Coronary artery (tissue), 2 donors: ENCODE results near the gene RPH3AL.
"Not testable (repeated sequence)": the region's sequence is repeated elsewhere in the genome, so short reads cannot be mapped to it uniquely, and the experiment has no call there.

Source experiments
- DNase-seq: peaks from one replicate; pipeline ENCODE4 v3.0.0-alpha.2; 2017; ENCODE audit warnings: low spot score
- H3K27ac ChIP-seq, 2 donors: fragments of 200-600 bp; sonication (generic); one replicate each; pipeline ENCODE4 v1.5.1; 2016 to 2019
- H3K4me3 ChIP-seq: fragments of 200-600 bp; sonication (generic); 2 replicates; pipeline ENCODE4 v1.5.1; 2016; ENCODE audit warnings: mild to moderate bottlenecking, moderate library complexity
- TF ChIP-seq, protein P1 (sequence below): fragments of 200-600 bp; sonication (generic); IDR thresholded peaks from one replicate; pipeline ENCODE4 v1.5.1; 2019; ENCODE audit warnings: antibody characterized with exemption

RPH3AL gene

GRCh38 chr17:227946-228615, 124.5 kb downstream of the RPH3AL start:
- Histone ChIP-seq H3K4me3 (no peak overlapping the region), H3K27ac (no peak overlapping the region)
- TF ChIP-seq, protein P1, sequence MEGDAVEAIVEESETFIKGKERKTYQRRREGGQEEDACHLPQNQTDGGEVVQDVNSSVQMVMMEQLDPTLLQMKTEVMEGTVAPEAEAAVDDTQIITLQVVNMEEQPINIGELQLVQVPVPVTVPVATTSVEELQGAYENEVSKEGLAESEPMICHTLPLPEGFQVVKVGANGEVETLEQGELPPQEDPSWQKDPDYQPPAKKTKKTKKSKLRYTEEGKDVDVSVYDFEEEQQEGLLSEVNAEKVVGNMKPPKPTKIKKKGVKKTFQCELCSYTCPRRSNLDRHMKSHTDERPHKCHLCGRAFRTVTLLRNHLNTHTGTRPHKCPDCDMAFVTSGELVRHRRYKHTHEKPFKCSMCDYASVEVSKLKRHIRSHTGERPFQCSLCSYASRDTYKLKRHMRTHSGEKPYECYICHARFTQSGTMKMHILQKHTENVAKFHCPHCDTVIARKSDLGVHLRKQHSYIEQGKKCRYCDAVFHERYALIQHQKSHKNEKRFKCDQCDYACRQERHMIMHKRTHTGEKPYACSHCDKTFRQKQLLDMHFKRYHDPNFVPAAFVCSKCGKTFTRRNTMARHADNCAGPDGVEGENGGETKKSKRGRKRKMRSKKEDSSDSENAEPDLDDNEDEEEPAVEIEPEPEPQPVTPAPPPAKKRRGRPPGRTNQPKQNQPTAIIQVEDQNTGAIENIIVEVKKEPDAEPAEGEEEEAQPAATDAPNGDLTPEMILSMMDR = no peak
- no peak for DNase-seq

GRCh38 chr17:227078-227945, 125.3 kb downstream of the RPH3AL start:
- no peak overlapping the region for H3K27ac ChIP-seq
- TF ChIP-seq, protein P1 = no peak
- no peak for DNase-seq
- H3K4me3 ChIP-seq = no peak overlapping the region

DNA sequence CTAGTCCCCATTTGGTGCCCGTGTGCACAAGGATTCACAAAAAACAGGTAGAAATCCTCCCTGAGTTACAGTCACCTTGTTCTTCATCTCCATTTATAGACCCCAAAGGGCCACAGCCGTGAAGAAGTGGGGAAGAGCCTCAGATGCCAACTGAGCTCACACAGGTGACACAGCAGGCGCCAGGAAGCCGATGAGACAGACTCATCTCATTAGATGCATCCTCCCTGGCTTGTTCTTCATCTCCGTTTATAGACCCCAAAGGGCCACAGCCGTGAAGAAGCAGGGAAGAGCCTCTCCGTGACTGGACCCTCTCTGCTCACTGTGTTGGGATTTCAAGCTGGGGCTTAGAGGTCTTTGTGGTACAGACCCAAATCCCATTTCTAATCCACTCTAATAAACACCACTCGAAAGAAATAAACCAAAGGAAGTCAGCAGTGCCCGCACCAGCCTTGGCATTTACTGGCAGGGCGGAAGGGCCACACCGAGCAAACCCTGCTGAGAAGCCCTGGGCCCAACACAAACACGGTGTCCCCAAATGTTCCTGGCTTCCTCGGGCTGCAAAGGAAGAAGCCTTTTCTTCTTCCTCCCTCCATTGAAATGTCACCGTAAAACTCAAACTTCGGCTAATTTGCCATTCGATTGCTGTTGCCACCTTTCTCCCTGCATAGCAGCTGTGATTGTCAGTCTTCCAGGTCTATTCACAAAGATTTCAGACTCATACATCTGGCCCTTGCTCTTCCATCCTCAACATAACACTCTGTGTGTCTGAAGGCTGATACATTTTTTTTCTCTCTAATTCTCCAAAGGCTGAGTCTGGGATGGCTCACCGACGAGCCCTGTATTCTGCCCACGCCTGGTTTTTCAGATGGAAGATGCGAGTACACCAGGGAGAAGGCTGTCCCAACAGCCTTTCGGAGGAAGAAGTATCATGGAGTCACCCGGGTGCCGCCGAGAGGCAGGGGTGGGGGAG, 126.2 kb downstream of the RPH3AL start:
- no peak for DNase-seq
- TF ChIP-seq, protein P1 = no peak
- no peak overlapping the region for H3K4me3 ChIP-seq
- no peak overlapping the region for H3K27ac ChIP-seq

GRCh38 chr17:225551-225950, 127.1 kb downstream of the RPH3AL start:
- TF ChIP-seq, protein P1 = no peak
- Histone ChIP-seq H3K27ac (no peak overlapping the region), H3K4me3 (no peak overlapping the region)
- no peak for DNase-seq

DNA sequence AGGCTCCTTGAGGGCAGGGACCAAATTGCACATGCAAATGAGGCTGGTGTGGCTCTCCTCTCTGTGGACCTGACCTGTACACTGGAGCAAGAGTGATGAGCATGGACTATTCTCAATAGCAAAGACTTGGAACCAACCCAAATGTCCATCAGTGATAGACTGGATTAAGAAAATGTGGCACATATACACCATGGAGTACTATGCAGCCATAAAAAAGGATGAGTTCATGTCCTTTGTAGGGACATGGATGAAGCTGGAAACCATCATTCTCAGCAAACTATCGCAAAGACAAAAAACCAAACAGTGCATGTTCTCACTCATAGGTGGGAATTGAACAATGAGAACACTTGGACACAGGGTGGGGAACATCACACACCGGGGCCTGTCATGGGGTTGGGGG, 128.0 kb downstream of the RPH3AL start:
- not testable (repeated sequence) for H3K27ac ChIP-seq, H3K4me3 ChIP-seq, DNase-seq

GRCh38 chr17:223723-224471, 128.7 kb downstream of the RPH3AL start:
- no peak overlapping the region for H3K4me3 ChIP-seq
- H3K27ac ChIP-seq = no peak overlapping the region
- DNase-seq = no peak
- TF ChIP-seq, protein P1 = no peak
